ENCODE data around the gene ARSI. TPM values are rescaled to one million over a fixed set of nuclear protein-coding genes. Genes with fewer than 3 reads are reported as not detected.
A peak's percentile ranks its signal among the peaks of the same experiment; 100 is the strongest.

The ARSI gene
- polyA plus RNA-seq, 1 of the 3 experiments (the other 2 are of a cell fraction), result 0.20 TPM

DNA sequence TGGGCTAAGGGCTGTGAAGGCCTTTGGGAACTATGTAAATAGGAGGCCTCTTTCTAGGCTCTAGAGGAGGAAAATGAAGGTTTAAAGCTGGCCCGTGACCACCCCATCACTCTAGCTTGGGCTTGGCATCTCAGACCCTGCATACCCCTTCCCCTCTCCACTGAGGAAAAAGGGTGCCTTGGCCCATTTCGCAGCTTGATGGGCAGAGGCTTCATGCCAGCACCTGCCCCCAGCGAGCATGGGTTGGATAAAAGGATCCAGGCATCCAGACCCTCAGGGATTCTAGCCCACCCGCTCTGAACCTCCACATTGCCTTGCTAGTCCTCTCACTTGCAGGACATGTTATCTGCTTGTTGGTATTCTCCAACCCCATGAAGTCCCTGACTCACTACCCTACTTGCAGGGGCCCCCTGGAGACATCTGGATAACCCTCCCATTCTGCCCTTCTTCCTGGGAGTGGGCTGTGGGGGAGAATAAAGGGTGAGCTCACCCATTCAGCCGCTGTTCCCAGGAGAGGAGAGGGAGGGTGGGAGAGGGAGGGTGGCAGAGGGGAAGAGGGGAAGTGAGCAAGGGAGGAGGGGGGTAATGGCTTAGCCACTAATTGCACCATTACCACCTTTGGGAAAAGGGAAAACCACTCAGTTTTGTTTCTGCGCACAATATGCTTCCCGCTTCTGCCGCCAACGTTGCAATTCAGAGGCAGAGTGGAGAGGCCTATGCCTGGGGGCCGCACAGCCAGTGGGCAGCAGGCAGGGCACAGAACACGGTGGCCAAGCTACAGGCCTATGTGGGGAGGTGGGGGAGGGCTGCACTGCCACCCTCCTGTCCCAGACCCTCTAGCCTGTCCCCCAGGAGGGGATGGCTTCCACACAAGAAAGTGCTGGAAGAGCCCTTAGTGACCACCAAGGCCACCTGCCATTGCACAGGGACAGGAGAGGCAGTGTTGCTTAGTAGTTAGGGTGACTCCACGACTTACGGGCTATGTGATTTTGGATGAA is 11.0 kb downstream of the ARSI start (continued):
- TF ChIP-seq, protein P1, sequence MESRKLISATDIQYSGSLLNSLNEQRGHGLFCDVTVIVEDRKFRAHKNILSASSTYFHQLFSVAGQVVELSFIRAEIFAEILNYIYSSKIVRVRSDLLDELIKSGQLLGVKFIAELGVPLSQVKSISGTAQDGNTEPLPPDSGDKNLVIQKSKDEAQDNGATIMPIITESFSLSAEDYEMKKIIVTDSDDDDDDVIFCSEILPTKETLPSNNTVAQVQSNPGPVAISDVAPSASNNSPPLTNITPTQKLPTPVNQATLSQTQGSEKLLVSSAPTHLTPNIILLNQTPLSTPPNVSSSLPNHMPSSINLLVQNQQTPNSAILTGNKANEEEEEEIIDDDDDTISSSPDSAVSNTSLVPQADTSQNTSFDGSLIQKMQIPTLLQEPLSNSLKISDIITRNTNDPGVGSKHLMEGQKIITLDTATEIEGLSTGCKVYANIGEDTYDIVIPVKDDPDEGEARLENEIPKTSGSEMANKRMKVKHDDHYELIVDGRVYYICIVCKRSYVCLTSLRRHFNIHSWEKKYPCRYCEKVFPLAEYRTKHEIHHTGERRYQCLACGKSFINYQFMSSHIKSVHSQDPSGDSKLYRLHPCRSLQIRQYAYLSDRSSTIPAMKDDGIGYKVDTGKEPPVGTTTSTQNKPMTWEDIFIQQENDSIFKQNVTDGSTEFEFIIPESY (IDR thresholded peaks at IDR 0.05; ENCODE audit: borderline replicate concordance, low read depth), result no peak

DNA sequence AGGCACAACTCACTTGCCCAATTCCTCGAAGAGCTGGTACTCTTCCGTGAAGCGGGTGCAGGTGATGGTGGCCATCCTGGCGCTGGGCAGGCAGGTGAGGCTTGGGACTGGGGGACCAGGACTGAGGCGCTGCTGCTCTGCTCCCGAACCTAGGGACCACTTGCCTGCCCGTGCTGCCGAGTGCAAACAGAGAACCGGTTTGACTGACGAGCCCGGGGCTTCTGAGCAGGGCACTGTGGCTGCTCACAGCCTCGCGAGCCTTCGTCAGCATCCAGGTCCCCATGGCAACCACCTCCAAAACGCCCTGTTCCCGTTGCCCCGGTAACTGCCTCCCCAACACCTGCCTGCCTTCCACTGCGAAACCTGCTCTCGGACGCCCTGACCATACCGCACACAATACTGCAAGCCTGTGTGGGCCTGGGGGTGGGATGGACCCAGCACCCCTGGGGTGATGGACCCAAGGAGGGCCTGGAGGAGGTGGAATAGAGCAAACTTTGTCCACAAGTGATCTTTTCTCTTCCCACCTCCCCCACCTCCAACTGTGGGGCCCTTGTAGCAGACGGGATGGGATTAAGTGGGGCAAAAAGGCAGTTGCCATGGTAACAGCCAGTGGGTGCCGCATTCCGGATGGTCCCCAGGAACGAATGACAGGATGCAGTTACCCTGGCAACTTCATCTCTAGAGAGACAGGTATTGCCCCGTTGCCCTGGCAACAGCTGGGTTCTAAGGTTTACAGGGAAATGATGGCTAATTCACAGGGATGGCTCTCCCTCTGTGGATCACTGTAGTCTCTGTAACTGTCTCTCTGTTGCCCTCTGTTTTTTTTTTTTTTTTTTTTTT is 12.9 kb downstream of the ARSI start, which contains the start of gene CAMK2A:
CAMK2A (minus strand) TSS at position 223 of the 840 bp plus-strand sequence; CDS start at position 75, 148 bp downstream.
- DNase-seq, result peak; percentile 56
- H3K9me2 ChIP-seq, result no peaks in the 10 kb centered on the region
- POLR2A ChIA-PET, result interaction anchor here (0.6 kb wide), 1 partner anchor 10 kb away, joined by 3 read pairs; no protein-coding TSS in a partner anchor
- no peaks in the 10 kb centered on the region for H3K9me3 ChIP-seq
- no peaks in the 10 kb centered on the region for H3K79me2 ChIP-seq (ENCODE audit: insufficient read depth)
- H3K27ac ChIP-seq (ENCODE audit: low read depth in 2 of 2, low read length in 1 of 2), result no peak within 1 kb of the TSS
- H3K4me1 ChIP-seq (ENCODE audit: control insufficient read depth in 1 of 2, insufficient read depth in 2 of 2, low read depth in 1 of 2, low read length in 1 of 2), result peaks cover 6 to 26% of the 10 kb centered on the region in 2 experiments; a peak in 2 of 4 replicates
- CTCF ChIA-PET, result interaction anchor here (0.9 to 1.6 kb wide), 2 partner anchors 14 to 17 kb away, joined by 3 to 5 read pairs; partner anchors contain the start of gene ARSI
- no peaks in the 10 kb centered on the region for H3K36me3 ChIP-seq (replicated peaks in 1 of 2; ENCODE audit: control insufficient read depth in 1 of 2, insufficient read depth in 2 of 2, low read length in 1 of 2)
- WGBS (ENCODE audit: low lambda C conversion rate), result 86% methylated on average over 18 of the region's 26 CpGs
- H3K9ac ChIP-seq, result no peak within 1 kb of the TSS
- no peak within 1 kb of the TSS for H3K4me3 ChIP-seq (ENCODE audit: low read depth in 2 of 2, low read length in 1 of 2)
- H2AFZ ChIP-seq (ENCODE audit: low read depth), result no peak within 1 kb of the TSS
- H3K27me3 ChIP-seq (ENCODE audit: insufficient read depth), result no peaks in the 10 kb centered on the region
- no peaks in the 10 kb centered on the region for H4K20me1 ChIP-seq (ENCODE audit: insufficient read depth)
- H3F3A ChIP-seq (replicated peaks; ENCODE audit: insufficient read depth), result no peaks in the 10 kb centered on the region
- no peak within 1 kb of the TSS for H3K4me2 ChIP-seq
- TF ChIP-seq, protein P2, sequence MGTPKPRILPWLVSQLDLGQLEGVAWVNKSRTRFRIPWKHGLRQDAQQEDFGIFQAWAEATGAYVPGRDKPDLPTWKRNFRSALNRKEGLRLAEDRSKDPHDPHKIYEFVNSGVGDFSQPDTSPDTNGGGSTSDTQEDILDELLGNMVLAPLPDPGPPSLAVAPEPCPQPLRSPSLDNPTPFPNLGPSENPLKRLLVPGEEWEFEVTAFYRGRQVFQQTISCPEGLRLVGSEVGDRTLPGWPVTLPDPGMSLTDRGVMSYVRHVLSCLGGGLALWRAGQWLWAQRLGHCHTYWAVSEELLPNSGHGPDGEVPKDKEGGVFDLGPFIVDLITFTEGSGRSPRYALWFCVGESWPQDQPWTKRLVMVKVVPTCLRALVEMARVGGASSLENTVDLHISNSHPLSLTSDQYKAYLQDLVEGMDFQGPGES (IDR thresholded peaks at IDR 0.05; ENCODE audit: low read depth, low read length), result no peak
- TF ChIP-seq, protein P3, sequence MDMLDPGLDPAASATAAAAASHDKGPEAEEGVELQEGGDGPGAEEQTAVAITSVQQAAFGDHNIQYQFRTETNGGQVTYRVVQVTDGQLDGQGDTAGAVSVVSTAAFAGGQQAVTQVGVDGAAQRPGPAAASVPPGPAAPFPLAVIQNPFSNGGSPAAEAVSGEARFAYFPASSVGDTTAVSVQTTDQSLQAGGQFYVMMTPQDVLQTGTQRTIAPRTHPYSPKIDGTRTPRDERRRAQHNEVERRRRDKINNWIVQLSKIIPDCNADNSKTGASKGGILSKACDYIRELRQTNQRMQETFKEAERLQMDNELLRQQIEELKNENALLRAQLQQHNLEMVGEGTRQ (IDR thresholded peaks at IDR 0.05; ENCODE audit: borderline replicate concordance, low read depth, low read length), result no peak
- TF ChIP-seq, protein P4, sequence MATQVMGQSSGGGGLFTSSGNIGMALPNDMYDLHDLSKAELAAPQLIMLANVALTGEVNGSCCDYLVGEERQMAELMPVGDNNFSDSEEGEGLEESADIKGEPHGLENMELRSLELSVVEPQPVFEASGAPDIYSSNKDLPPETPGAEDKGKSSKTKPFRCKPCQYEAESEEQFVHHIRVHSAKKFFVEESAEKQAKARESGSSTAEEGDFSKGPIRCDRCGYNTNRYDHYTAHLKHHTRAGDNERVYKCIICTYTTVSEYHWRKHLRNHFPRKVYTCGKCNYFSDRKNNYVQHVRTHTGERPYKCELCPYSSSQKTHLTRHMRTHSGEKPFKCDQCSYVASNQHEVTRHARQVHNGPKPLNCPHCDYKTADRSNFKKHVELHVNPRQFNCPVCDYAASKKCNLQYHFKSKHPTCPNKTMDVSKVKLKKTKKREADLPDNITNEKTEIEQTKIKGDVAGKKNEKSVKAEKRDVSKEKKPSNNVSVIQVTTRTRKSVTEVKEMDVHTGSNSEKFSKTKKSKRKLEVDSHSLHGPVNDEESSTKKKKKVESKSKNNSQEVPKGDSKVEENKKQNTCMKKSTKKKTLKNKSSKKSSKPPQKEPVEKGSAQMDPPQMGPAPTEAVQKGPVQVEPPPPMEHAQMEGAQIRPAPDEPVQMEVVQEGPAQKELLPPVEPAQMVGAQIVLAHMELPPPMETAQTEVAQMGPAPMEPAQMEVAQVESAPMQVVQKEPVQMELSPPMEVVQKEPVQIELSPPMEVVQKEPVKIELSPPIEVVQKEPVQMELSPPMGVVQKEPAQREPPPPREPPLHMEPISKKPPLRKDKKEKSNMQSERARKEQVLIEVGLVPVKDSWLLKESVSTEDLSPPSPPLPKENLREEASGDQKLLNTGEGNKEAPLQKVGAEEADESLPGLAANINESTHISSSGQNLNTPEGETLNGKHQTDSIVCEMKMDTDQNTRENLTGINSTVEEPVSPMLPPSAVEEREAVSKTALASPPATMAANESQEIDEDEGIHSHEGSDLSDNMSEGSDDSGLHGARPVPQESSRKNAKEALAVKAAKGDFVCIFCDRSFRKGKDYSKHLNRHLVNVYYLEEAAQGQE (IDR thresholded peaks at IDR 0.05; ENCODE audit: low read depth, low read length), result no peak
- TF ChIP-seq, protein P5, sequence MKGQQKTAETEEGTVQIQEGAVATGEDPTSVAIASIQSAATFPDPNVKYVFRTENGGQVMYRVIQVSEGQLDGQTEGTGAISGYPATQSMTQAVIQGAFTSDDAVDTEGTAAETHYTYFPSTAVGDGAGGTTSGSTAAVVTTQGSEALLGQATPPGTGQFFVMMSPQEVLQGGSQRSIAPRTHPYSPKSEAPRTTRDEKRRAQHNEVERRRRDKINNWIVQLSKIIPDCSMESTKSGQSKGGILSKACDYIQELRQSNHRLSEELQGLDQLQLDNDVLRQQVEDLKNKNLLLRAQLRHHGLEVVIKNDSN (IDR thresholded peaks at IDR 0.05; ENCODE audit: borderline replicate concordance, low read depth), result no peak
- TF ChIP-seq NRF1 (IDR thresholded peaks at IDR 0.05; ENCODE audit: low read depth, low read length), result no peak
- TF ChIP-seq GATA2 (CRISPR knock-in tag; IDR thresholded peaks at IDR 0.05), result no peak
- no peak for TF ChIP-seq GABPA (IDR thresholded peaks at IDR 0.05; ENCODE audit: low read depth)
- TF ChIP-seq TCF12 (IDR thresholded peaks at IDR 0.05), result no peak
- TF ChIP-seq, protein P6, sequence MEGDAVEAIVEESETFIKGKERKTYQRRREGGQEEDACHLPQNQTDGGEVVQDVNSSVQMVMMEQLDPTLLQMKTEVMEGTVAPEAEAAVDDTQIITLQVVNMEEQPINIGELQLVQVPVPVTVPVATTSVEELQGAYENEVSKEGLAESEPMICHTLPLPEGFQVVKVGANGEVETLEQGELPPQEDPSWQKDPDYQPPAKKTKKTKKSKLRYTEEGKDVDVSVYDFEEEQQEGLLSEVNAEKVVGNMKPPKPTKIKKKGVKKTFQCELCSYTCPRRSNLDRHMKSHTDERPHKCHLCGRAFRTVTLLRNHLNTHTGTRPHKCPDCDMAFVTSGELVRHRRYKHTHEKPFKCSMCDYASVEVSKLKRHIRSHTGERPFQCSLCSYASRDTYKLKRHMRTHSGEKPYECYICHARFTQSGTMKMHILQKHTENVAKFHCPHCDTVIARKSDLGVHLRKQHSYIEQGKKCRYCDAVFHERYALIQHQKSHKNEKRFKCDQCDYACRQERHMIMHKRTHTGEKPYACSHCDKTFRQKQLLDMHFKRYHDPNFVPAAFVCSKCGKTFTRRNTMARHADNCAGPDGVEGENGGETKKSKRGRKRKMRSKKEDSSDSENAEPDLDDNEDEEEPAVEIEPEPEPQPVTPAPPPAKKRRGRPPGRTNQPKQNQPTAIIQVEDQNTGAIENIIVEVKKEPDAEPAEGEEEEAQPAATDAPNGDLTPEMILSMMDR (IDR thresholded peaks at IDR 0.05), result no peak
- TF ChIP-seq FOXM1 (IDR thresholded peaks at IDR 0.05; ENCODE audit: low read depth), result no peak
- no peak for TF ChIP-seq MXI1 (IDR thresholded peaks at IDR 0.05; ENCODE audit: low read depth, low read length)
- no peak for TF ChIP-seq SIN3A (IDR thresholded peaks at IDR 0.05; ENCODE audit: borderline replicate concordance, low read depth, low read length)
- no peak for TF ChIP-seq MEF2A (IDR thresholded peaks at IDR 0.05; ENCODE audit: borderline replicate concordance, low read depth)
